Astrocyte (in vitro differentiated cells and primary cell): ENCODE measurements around the gene C9orf153. TPM values are rescaled to one million over a fixed set of nuclear protein-coding genes. Genes with fewer than 3 reads are reported as not detected.

Experiments used
- DNase-seq: peaks from one replicate; pipeline ENCODE4 v3.0.0-alpha.2; 2010; ENCODE audit warnings: low read depth
- FAIRE-seq: peaks from 2 replicates; lab custom pipeline; 2011; peaks lifted over from hg19 to GRCh38; lab: Jason Lieb, UNC
- H2AFZ ChIP-seq: 2 replicates; pipeline ENCODE4 v1.6.0; 2012; ENCODE audit warnings: low read depth, low read length, inconsistent platforms
- H3K27ac ChIP-seq: 2 replicates; pipeline ENCODE4 v1.5.1; 2011; ENCODE audit warnings: low read depth, low read length, inconsistent platforms
- H3K27me3 ChIP-seq: 2 replicates; pipeline ENCODE4 v1.6.0; 2011; ENCODE audit warnings: low read length, inconsistent platforms; ENCODE audit not compliant: insufficient read depth
- H3K36me3 ChIP-seq: 2 replicates; pipeline ENCODE4 v1.5.1; 2011; ENCODE audit warnings: low read length, inconsistent platforms; ENCODE audit not compliant: insufficient read depth
- H3K4me1 ChIP-seq: 2 replicates; pipeline ENCODE4 v1.5.1; 2011; ENCODE audit warnings: low read length, inconsistent platforms; ENCODE audit not compliant: insufficient read depth
- H3K4me2 ChIP-seq: 2 replicates; pipeline ENCODE4 v1.6.0; 2012; ENCODE audit warnings: low read length, inconsistent platforms
- H3K4me3 ChIP-seq: 2 replicates; pipeline ENCODE4 v1.5.1; 2011; ENCODE audit warnings: low read depth, mild to moderate bottlenecking, low read length, inconsistent platforms; ENCODE audit not compliant: insufficient read depth
- H3K79me2 ChIP-seq: 2 replicates; pipeline ENCODE4 v1.6.0; 2012; ENCODE audit warnings: mild to moderate bottlenecking, low read length, inconsistent platforms; ENCODE audit not compliant: insufficient read depth
- H3K9ac ChIP-seq: 2 replicates; pipeline ENCODE4 v1.6.0; 2012; ENCODE audit warnings: mild to moderate bottlenecking, low read length, inconsistent platforms
- H3K9me3 ChIP-seq: 2 replicates; pipeline ENCODE4 v1.5.1; 2012; ENCODE audit warnings: low read depth, mild to moderate bottlenecking, low read length, inconsistent platforms; ENCODE audit not compliant: insufficient read depth
- H4K20me1 ChIP-seq: 2 replicates; pipeline ENCODE4 v1.6.0; 2012; ENCODE audit warnings: low read length, inconsistent platforms; ENCODE audit not compliant: insufficient read depth
- H3K27ac Mint-ChIP-seq: one replicate; pipeline ENCODE4 v1.8.0; 2021; ENCODE audit warnings: mild to moderate bottlenecking, mixed read lengths; ENCODE audit not compliant: unreplicated experiment
- H3K27me3 Mint-ChIP-seq: one replicate; pipeline ENCODE4 v1.8.0; 2021; ENCODE audit warnings: low read depth, mixed read lengths; ENCODE audit not compliant: unreplicated experiment
- H3K36me3 Mint-ChIP-seq: one replicate; pipeline ENCODE4 v1.8.0; 2021; ENCODE audit warnings: low read depth, mixed read lengths; ENCODE audit not compliant: unreplicated experiment
- H3K4me1 Mint-ChIP-seq: one replicate; pipeline ENCODE4 v1.8.0; 2021; ENCODE audit warnings: low read depth, mixed read lengths; ENCODE audit not compliant: unreplicated experiment
- H3K4me3 Mint-ChIP-seq: one replicate; pipeline ENCODE4 v1.8.0; 2021; ENCODE audit warnings: mild to moderate bottlenecking, moderate library complexity, mixed read lengths; ENCODE audit not compliant: unreplicated experiment
- H3K9me3 Mint-ChIP-seq: one replicate; pipeline ENCODE4 v1.8.0; 2021; ENCODE audit warnings: mild to moderate bottlenecking, mixed read lengths; ENCODE audit not compliant: unreplicated experiment
- CTCF ChIP-seq: IDR thresholded peaks from 2 replicates; pipeline ENCODE4 v1.5.1; 2011; ENCODE audit warnings: low read depth, mild to moderate bottlenecking, inconsistent platforms, low read length, moderate library complexity; ENCODE audit not compliant: insufficient read depth
- EZH2 ChIP-seq: IDR thresholded peaks from 2 replicates; pipeline ENCODE4 v1.6.1; 2012; ENCODE audit warnings: mild to moderate bottlenecking, low read length, inconsistent platforms; ENCODE audit not compliant: insufficient read depth
- total RNA-seq: library from RNA; stranded (reverse); gene quantifications from 2 replicates; pipeline ENCODE4 v1.2.1, GENCODE V29; 2021

Gene C9orf153
- total RNA-seq, 1 donor from 2014 or later: not detected

- Histone ChIP-seq H3K27ac (no peak overlapping the region), H3K9ac (no peak overlapping the region), H2AFZ (no peak overlapping the region), H3K4me2 (no peak overlapping the region), H4K20me1 (no peaks in the 10 kb centered on the region), H3K36me3 (no peaks in the 10 kb centered on the region), H3K4me1 (no peaks in the 10 kb centered on the region), H3K27me3 (no peaks in the 10 kb centered on the region), H3K79me2 (no peaks in the 10 kb centered on the region), H3K4me3 (no peak overlapping the region), H3K9me3 (no peaks in the 10 kb centered on the region)
- no peaks in the 10 kb centered on the region for H3K9me3 Mint-ChIP-seq
- FAIRE-seq (no peak), DNase-seq (no peak)
- H3K27ac Mint-ChIP-seq: no peak overlapping the region
- no peak overlapping the region for H3K4me3 Mint-ChIP-seq
- H3K36me3 Mint-ChIP-seq: no peaks in the 10 kb centered on the region
- TF ChIP-seq EZH2 (no peak), CTCF (no peak)
- peaks cover 2% of the 10 kb centered on the region for H3K27me3 Mint-ChIP-seq
- no peaks in the 10 kb centered on the region for H3K4me1 Mint-ChIP-seq
These were observed 83.6 kb downstream of the C9orf153 start for GRCh38 chr9:86175743-86176456.

- no peak overlapping the region for H3K4me2 ChIP-seq
- no peaks in the 10 kb centered on the region for H3K36me3 ChIP-seq
- no peak for FAIRE-seq
- H3K9me3 ChIP-seq: no peaks in the 10 kb centered on the region
- Mint-ChIP-seq H3K9me3 (no peaks in the 10 kb centered on the region), H3K27me3 (peaks cover 2% of the 10 kb centered on the region), H3K27ac (no peak overlapping the region), H3K4me1 (no peaks in the 10 kb centered on the region), H3K36me3 (no peaks in the 10 kb centered on the region), H3K4me3 (no peak overlapping the region)
- H3K4me3 ChIP-seq: no peak overlapping the region
- H4K20me1 ChIP-seq: no peaks in the 10 kb centered on the region
- no peak for DNase-seq
- H3K27me3 ChIP-seq: no peaks in the 10 kb centered on the region
- no peaks in the 10 kb centered on the region for H3K79me2 ChIP-seq
- no peak overlapping the region for H2AFZ ChIP-seq
- TF ChIP-seq CTCF (no peak), EZH2 (no peak)
- H3K4me1 ChIP-seq: no peaks in the 10 kb centered on the region
- no peak overlapping the region for H3K9ac ChIP-seq
- H3K27ac ChIP-seq: no peak overlapping the region
These were observed 84.2 kb downstream of the C9orf153 start for GRCh38 chr9:86175223-86175622.

Other genes with a start within 250 kb of the C9orf153 start
- gene GOLM1, start 160.1 kb downstream of the C9orf153 start, total RNA-seq: 121 and 126 TPM in 2 replicates
- 30.2 and 30.6 TPM in 2 replicates for gene ISCA1, start 22.9 kb upstream of the C9orf153 start, total RNA-seq
- gene TUT7, start 94.8 kb upstream of the C9orf153 start, total RNA-seq: 24.8 and 27.6 TPM in 2 replicates